HepG2 (cell line): ENCODE measurements around the gene DAPK1. TPM values are rescaled to one million over a fixed set of nuclear protein-coding genes. Genes with fewer than 3 reads are reported as not detected.

Experiments used
- DPF2 ChIP-seq: sonication (generic); formaldehyde crosslinking; IDR thresholded peaks from 2 replicates; pipeline ENCODE4 v1.4.0; 2020; ENCODE audit warnings: mild to moderate bottlenecking, low read depth, missing genetic modification reagents, borderline replicate concordance
- FOXA1 ChIP-seq, 2 experiments: fragments of 450-650 bp in 1 of 2; sonication (generic) in 1 of 2; formaldehyde crosslinking in 1 of 2; IDR thresholded peaks; 2 replicates each; pipeline versions ENCODE4 v1.4.0 to v1.6.1; 2016 to 2020; ENCODE audit warnings: missing genetic modification reagents in 1 of 2
- FOXK1 ChIP-seq: sonication (generic); formaldehyde crosslinking; IDR thresholded peaks from 2 replicates; pipeline ENCODE4 v1.4.0; 2020; ENCODE audit warnings: low read depth, missing genetic modification reagents, borderline replicate concordance
- HNRNPL ChIP-seq: fragments of 200-400 bp; formaldehyde crosslinking; IDR thresholded peaks from 2 replicates; pipeline ENCODE4 v1.6.1; 2017; ENCODE audit warnings: mild to moderate bottlenecking, low read depth, low read length
- MLLT10 ChIP-seq: sonication (generic); formaldehyde crosslinking; IDR thresholded peaks from 2 replicates; pipeline ENCODE4 v1.4.0; 2020; ENCODE audit warnings: missing genetic modification reagents
- NFATC3 ChIP-seq: sonication (generic); formaldehyde crosslinking; IDR thresholded peaks from 2 replicates; pipeline ENCODE4 v1.5.1; 2020; ENCODE audit warnings: mild to moderate bottlenecking, missing genetic modification reagents
- NFE2L1 ChIP-seq: sonication (generic); formaldehyde crosslinking; IDR thresholded peaks from 2 replicates; pipeline ENCODE4 v1.4.0; 2020; ENCODE audit warnings: missing genetic modification reagents, mild to moderate bottlenecking, borderline replicate concordance
- SRY ChIP-seq: sonication (generic); formaldehyde crosslinking; IDR thresholded peaks from 2 replicates; pipeline ENCODE4 v1.8.0; 2022; ENCODE audit warnings: mild to moderate bottlenecking, missing genetic modification reagents
- TBX2 ChIP-seq: sonication (generic); formaldehyde crosslinking; IDR thresholded peaks from 2 replicates; pipeline ENCODE4 v1.5.0; 2020; ENCODE audit warnings: missing genetic modification reagents, mild to moderate bottlenecking, borderline replicate concordance
- YEATS2 ChIP-seq: sonication (generic); formaldehyde crosslinking; IDR thresholded peaks from 2 replicates; pipeline ENCODE4 v1.4.0; 2020; ENCODE audit warnings: missing genetic modification reagents, borderline replicate concordance
- ZFAT ChIP-seq: sonication (generic); formaldehyde crosslinking; conservative IDR thresholded peaks from 2 replicates; pipeline ENCODE4 v1.8.1; 2023; ENCODE audit warnings: missing genetic modification reagents, inconsistent platforms
- ZNF230 ChIP-seq: sonication (generic); formaldehyde crosslinking; IDR thresholded peaks from 2 replicates; pipeline ENCODE4 v1.4.0; 2020; ENCODE audit warnings: mild to moderate bottlenecking, missing genetic modification reagents
- ZNF367 ChIP-seq: sonication (generic); formaldehyde crosslinking; IDR thresholded peaks from 2 replicates; pipeline ENCODE4 v1.4.0; 2020; ENCODE audit warnings: missing genetic modification reagents, borderline replicate concordance
- ZNF503 ChIP-seq: sonication (generic); formaldehyde crosslinking; IDR thresholded peaks from 2 replicates; pipeline ENCODE4 v1.4.0; 2020; ENCODE audit warnings: missing genetic modification reagents
- ZNF557 ChIP-seq: sonication (generic); formaldehyde crosslinking; IDR thresholded peaks from 2 replicates; pipeline ENCODE4 v1.4.0; 2020; ENCODE audit warnings: missing genetic modification reagents
- ZSCAN25 ChIP-seq: sonication (generic); formaldehyde crosslinking; IDR thresholded peaks from 2 replicates; pipeline ENCODE4 v1.8.0; 2022; ENCODE audit warnings: mild to moderate bottlenecking, missing genetic modification reagents
- polyA plus RNA-seq, 8 experiments: library from polyadenylated mRNA; depleted of rRNA in 3 of 8; stranded (reverse) in 7 of 8; unstranded in 1 of 8; fragments of >200 nt; fragmentation: Illumina TruSeq in 4 of 8; extraction: Trizol in 4 of 8; gene quantifications; 2 replicates each; pipeline versions ENCODE4 v1.2.1 to v1.2.3, GENCODE V29; 2011 to 2016; ENCODE audit warnings: low read depth in 4 of 8, missing spikeins in 1 of 8, mixed read lengths in 1 of 8; ENCODE audit not compliant: insufficient read depth in 1 of 8
- total RNA-seq, 5 experiments: library from RNA; depleted of rRNA; stranded (reverse); fragments of >200 nt; fragmentation: Illumina TruSeq; extraction: Trizol; gene quantifications; 2 replicates each; pipeline ENCODE4 v1.2.3, GENCODE V29; 2016; ENCODE audit warnings: low read depth in 1 of 5
- TF ChIP-seq, protein P1 (sequence below): sonication (generic); formaldehyde crosslinking; IDR thresholded peaks from 2 replicates; pipeline ENCODE4 v1.4.0; 2020; ENCODE audit warnings: mild to moderate bottlenecking, low read depth, missing genetic modification reagents
- TF ChIP-seq, protein P2 (sequence below): sonication (generic); formaldehyde crosslinking; IDR thresholded peaks from 2 replicates; pipeline ENCODE4 v1.5.0; 2020; ENCODE audit warnings: missing genetic modification reagents, mild to moderate bottlenecking, borderline replicate concordance
- TF ChIP-seq, protein P3 (sequence below): sonication (generic); formaldehyde crosslinking; IDR thresholded peaks from 2 replicates; pipeline ENCODE4 v1.5.0; 2020; ENCODE audit warnings: missing genetic modification reagents
- TF ChIP-seq, protein P4 (sequence below): sonication (generic); formaldehyde crosslinking; IDR thresholded peaks from 2 replicates; pipeline ENCODE4 v1.4.0; 2020; ENCODE audit warnings: missing genetic modification reagents, borderline replicate concordance

Gene DAPK1
- total and polyA plus RNA-seq, 2 of the 13 experiments (the other 11 are each of a cell fraction or from before 2014, with no cell fraction given): 35.7 to 35.9 TPM

DNA sequence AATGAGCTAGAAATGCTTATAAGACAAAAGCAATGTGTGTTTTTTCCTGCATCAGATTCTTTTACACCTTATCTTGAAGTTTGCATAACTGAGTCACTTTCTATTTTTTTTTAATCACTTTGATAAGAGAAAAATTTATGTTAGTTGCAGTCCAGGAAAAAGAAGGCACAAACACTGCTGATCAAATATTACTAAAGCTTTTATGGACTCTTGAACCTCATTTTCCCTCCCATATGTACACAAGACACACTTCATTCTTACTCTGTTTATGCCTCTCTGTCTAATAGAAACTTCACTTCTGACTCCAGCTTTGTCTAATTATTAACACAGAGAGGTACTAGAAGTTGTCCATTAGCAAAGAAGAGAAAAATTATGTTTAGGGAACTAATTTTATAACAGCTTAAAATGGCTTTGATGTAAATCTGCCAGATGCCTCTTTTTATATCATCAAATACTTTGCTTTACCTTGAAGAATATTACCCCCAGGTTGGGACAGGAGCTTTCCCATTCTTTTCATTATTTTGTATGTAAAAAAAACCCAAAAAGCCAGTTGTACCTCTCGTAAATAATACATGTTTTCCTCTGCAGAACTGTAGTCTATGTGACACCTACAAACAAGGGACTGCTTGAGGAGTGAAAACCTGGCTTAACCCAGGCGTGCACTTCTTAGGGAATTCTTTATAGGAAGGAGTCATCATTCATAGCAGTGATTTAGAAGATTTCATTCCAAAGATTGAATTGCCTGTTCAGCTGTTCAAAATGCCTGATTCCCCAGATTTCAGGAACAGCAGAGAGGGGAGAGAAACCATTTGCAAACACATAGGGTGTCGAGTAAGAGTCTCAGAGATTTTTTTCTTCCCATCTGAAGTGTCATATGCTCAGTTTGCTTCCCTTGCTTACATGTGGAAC is 72.6 kb downstream of the DAPK1 start (continued):
- TF ChIP-seq NFATC3 (CRISPR knock-in tag): no peak
- no peak for TF ChIP-seq ZNF367 (CRISPR knock-in tag)
- TF ChIP-seq NFE2L1: no peak
- no peak for TF ChIP-seq SRY (CRISPR knock-in tag)
- TF ChIP-seq, protein P1, sequence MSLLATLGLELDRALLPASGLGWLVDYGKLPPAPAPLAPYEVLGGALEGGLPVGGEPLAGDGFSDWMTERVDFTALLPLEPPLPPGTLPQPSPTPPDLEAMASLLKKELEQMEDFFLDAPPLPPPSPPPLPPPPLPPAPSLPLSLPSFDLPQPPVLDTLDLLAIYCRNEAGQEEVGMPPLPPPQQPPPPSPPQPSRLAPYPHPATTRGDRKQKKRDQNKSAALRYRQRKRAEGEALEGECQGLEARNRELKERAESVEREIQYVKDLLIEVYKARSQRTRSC: no peak
- TF ChIP-seq TBX2 (CRISPR knock-in tag): no peak
- TF ChIP-seq FOXK1: peak; percentile 90
- peak; percentile 89 for TF ChIP-seq FOXA1 (IDR thresholded peaks at IDR 0.05)
- peak; percentile 96 for TF ChIP-seq FOXA1 (CRISPR knock-in tag; IDR thresholded peaks at IDR 0.05)
- no peak for TF ChIP-seq HNRNPL
- TF ChIP-seq, protein P2, sequence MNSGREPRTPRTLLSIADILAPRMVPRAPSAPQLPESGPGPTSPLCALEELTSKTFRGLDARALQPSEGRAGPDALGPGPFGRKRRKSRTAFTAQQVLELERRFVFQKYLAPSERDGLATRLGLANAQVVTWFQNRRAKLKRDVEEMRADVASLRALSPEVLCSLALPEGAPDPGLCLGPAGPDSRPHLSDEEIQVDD (CRISPR knock-in tag): no peak
- no peak for TF ChIP-seq ZSCAN25 (CRISPR knock-in tag)
- TF ChIP-seq, protein P3, sequence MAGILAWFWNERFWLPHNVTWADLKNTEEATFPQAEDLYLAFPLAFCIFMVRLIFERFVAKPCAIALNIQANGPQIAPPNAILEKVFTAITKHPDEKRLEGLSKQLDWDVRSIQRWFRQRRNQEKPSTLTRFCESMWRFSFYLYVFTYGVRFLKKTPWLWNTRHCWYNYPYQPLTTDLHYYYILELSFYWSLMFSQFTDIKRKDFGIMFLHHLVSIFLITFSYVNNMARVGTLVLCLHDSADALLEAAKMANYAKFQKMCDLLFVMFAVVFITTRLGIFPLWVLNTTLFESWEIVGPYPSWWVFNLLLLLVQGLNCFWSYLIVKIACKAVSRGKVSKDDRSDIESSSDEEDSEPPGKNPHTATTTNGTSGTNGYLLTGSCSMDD (CRISPR knock-in tag): no peak
- TF ChIP-seq MLLT10 (CRISPR knock-in tag): no peak
- TF ChIP-seq ZFAT (CRISPR knock-in tag): no peak
- TF ChIP-seq ZNF230 (CRISPR knock-in tag): no peak
- TF ChIP-seq DPF2 (CRISPR knock-in tag): peak; percentile 72
- TF ChIP-seq YEATS2 (CRISPR knock-in tag): no peak
- TF ChIP-seq, protein P4, sequence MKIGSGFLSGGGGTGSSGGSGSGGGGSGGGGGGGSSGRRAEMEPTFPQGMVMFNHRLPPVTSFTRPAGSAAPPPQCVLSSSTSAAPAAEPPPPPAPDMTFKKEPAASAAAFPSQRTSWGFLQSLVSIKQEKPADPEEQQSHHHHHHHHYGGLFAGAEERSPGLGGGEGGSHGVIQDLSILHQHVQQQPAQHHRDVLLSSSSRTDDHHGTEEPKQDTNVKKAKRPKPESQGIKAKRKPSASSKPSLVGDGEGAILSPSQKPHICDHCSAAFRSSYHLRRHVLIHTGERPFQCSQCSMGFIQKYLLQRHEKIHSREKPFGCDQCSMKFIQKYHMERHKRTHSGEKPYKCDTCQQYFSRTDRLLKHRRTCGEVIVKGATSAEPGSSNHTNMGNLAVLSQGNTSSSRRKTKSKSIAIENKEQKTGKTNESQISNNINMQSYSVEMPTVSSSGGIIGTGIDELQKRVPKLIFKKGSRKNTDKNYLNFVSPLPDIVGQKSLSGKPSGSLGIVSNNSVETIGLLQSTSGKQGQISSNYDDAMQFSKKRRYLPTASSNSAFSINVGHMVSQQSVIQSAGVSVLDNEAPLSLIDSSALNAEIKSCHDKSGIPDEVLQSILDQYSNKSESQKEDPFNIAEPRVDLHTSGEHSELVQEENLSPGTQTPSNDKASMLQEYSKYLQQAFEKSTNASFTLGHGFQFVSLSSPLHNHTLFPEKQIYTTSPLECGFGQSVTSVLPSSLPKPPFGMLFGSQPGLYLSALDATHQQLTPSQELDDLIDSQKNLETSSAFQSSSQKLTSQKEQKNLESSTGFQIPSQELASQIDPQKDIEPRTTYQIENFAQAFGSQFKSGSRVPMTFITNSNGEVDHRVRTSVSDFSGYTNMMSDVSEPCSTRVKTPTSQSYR (CRISPR knock-in tag): peak; percentile 52; the same call in 1 of the 2 replicates
- TF ChIP-seq ZNF557 (CRISPR knock-in tag): no peak
- TF ChIP-seq ZNF503 (CRISPR knock-in tag): peak; percentile 84; the same call in 1 of the 2 replicates
